Dermis microvascular lymphatic vessel endothelial cell (primary cell): ENCODE measurements around the gene ATP6V1C2. TPM values are rescaled to one million over a fixed set of nuclear protein-coding genes. Genes with fewer than 3 reads are reported as not detected.

Experiments used
- DNase-seq, 2 donors: peaks; one replicate each; pipeline versions ENCODE4 v3.0.0 to v3.0.0-alpha.2; 2010; ENCODE audit warnings: low read depth in 2 of 2
- total RNA-seq: library from RNA; depleted of rRNA; stranded (reverse); fragments of >200 nt; gene quantifications from 2 replicates; pipeline ENCODE4 v1.2.1, GENCODE V29; 2014

Gene ATP6V1C2
- total RNA-seq, 1 donor from 2014 or later, result under 0.01 TPM

DNA sequence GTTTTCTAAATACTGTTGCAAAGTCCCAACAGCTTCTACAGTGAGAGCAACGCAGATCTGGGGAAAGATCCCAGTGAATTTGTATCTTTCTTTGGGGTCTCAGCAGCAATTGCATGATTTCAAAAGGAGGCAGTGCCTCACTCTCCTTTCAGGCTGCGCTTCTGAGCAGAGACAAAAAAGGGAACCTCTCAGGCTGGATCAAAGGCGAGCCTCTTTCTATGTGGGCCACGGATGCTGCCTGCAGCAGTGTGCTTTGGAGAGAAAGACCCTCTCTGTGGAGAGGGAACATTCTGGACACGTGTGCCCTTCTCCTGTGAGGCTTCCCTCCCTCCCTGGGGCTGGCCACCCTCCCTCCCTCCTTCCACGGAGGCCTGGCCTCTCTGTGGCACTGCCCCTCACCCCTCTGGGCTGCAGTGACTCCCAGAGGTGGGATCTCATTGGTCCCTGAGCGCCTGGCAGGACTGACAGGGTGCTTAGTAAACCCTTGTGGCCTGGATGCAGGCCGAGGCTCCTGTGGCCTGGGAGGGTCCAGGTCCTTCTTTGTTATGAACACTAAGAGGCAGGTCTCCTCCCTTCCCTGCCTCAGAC is 112.7 kb downstream of the ATP6V1C2 start:
- no peak for DNase-seq

Other genes starting within 250 kb of the ATP6V1C2 start
- gene NOL10, start 31.7 kb upstream of the ATP6V1C2 start, total RNA-seq, result 23.1 and 27.3 TPM in 2 replicates
- 272 and 346 TPM in 2 replicates for gene PDIA6, start 91.2 kb downstream of the ATP6V1C2 start, total RNA-seq
- 3.6 and 8.5 TPM in 2 replicates for gene KCNF1, start 190.3 kb downstream of the ATP6V1C2 start, total RNA-seq